Esophagus mucosa (tissue), 1 donor: ENCODE data around the gene LRPPRC. TPM values are rescaled to one million over a fixed set of nuclear protein-coding genes. Genes with fewer than 3 reads are reported as not detected.
"Not testable (repeated sequence)": the region's sequence is repeated elsewhere in the genome, so short reads cannot be mapped to it uniquely, and the experiment has no call there.

Source experiments
- ATAC-seq: fragments of 200-7000 bp; cut with Tn5 transposase; one replicate; pipeline ENCODE4 v1.9.1; 2020
- total RNA-seq: library from RNA; stranded (reverse); gene quantifications from one replicate; pipeline ENCODE4 v1.2.4, GENCODE V29; 2023
- donor health status: DM: yes; HTN: yes; CAD: no.

LRPPRC gene
- total RNA-seq, 1 donor from 2014 or later, result 59.9 TPM

DNA sequence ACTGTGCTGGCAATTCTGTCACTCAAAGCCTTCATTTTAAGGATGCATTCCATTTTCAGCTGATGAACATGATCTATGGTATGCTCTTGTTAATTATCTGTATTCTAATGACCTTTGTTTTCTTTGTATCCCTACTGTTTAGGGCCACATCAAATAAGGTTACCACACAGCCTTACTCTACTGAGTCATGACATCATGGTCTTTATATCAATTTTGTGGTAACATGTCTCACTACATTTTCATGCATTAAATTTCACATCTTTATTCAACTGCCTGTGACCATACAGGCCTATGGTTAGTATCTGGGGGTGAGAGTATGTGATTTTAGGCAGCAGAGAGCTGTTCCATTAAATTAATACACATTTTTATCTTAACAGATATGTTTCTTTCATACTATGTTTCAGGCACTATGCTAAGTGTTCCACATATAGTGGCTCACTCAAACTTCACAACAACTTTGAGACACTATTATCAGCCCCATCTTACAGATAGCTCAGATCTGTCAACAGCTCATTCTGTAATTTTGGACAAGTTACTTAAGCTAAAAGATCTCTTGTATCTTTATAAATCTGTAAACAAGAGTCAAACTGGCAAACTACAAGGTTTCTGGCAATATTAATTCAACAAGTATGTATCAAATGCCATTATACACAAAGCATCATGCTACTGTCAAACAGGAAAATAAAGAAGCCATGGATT, 18.0 kb downstream of the LRPPRC start:
- no peak for ATAC-seq

DNA sequence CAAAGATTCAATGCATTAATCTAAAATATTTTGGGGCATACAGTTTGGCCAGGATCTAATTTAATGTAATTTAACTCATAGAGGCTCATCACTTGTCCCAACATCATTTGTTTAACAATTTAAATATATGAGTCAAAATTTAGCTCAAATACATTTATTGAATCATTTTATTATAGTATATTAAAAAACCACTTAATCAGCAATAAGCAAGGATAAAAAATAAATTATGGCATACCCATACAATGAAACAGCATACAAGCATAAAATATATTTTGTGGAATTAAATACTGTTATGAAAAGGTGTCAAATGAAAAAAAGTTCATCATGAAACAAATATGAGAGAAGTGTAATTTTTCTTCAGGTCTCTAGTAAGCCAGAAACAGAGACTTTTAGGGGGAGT, 34.9 kb downstream of the LRPPRC start:
- no peak for ATAC-seq

DNA sequence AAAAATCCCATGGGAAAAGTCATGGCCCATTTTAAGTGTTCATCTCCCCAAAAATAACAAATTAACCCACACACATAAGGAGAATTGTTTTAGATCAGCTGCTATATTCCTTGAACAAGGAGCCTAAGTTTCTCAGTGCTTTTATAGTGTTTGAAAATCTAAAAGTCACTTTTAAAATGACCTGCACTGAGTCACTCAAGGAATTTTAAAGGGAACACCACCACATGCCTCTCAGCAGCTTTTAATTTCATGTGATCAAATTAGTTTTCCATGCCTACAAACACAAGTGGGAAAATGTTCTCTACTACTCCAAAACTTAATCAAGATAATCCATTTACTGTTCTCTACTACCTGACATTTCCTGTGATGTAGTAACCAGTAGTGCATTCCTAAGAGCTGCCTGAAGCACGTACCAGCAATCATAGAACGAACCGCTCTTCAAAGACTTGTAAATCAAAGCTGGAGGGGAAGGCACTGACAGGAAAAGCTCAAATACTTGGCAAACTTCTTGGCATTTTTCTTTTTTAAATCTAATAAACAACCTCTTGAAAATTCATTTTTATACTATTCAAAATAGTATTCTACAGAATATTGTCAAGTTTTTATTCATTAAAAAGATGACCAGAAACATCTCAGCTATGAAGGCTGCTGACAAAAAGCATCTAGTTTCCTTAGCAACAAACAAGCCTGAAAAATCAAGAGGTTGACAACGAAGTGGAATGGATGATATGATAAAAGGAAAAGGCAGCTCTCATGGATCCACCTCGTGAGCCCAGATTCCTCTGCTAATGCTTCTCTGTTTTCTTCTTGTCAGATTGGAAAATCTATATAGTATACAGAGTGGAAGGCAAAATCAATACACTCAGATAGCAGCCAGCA, 37.2 kb downstream of the LRPPRC start:
- no peak for ATAC-seq

DNA sequence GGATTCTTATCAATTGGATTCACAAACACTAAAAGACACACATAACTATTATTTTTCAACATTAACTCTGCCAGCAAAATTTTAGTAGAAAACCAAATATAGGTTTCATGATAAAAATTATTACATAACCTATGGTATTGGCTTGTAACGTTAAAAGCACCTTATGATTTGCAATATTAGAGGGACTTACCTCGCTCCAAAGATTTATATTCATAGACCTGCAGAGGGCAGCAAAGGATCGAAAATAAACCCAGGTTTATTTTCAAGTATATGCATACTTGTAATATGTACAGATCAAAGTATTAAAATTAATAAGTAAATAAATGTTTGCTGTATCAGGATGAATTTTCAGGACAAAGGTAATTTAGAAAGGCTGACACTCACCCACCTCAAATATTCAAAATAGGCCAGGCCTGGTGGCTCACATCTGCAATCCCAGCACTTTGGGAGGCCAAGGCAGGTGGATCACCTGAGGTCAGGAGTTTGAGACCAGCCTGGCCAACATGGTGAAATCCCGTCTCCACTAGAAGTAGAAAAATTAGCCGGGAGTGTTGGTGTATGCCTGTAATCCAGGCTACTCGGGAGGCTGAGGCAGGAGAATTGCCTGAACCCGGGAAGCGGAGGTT, 45.3 kb downstream of the LRPPRC start:
- no peak for ATAC-seq

DNA sequence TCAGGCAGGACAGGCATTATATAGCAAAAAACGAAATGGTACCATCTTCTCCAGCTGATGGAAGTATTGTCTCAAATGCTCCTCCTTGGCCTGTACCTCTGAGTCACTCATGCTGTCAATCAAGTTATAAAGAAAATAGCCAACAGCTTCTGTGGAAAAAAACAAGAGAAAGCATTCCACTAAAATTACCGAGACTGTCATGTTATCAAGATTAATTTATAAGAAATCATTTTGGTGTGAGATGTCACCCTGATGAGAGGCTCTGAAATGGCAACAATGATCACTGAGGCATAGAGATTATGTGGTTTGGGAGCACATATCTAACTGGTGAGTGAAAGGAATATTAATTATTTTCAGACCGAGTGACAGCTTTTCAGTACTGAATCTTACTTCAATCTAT, 47.4 kb downstream of the LRPPRC start:
- ATAC-seq, result no peak

DNA sequence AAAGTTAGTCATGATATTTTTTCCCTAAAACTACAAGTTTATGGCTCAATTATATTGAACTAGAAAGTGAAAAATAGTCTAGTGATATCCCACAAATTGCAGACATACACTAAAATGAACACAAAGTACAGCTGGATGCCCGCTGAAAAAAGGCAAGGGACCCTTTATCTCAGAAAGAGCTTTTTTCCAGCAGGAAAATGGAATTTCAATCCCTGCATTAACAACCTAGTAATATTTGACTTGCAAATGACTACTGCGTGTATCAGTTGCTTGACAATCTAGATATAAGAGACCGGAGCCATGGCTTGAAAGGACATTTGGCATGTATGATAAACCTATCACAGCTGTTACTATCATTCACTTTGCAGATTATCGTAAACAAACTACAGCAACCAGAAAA, 49.1 kb downstream of the LRPPRC start:
- no peak for ATAC-seq

DNA sequence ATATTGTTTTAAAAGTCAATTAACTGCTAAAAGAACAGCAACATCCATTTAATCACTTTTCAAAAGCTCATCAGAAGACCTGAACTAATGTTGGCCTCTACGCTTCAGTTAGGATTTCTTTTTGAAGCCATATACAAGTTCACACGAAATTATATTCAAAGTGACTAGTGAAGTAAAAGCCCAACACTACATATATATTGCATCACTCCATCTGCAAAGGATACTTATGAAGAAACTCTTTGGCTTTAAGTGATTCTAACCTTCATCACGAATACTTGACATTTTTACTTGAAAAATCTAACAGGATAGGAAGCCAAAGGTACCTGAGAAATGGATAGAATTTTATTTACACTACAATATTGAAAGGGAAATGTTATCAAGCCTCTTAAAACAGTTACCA, 50.4 kb downstream of the LRPPRC start:
- no peak for ATAC-seq

DNA sequence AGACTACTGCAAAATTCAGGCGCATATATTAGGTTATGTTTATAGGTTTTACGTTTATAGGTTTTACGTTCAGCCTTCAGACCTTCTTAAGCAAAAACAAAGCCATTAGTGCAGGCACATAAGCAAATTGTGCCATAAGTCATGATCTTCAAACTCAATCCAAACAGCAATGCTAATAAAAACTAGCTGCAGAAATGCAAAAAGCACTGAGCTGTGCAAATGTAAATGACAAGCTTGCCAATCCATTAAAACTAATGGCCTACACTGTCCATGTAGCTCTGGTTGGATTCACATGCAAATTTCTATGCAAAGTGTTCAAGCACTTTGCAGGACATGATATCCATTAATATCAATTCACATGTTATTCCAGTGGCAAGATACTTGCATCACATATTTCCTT, 50.9 kb downstream of the LRPPRC start:
- no peak for ATAC-seq

DNA sequence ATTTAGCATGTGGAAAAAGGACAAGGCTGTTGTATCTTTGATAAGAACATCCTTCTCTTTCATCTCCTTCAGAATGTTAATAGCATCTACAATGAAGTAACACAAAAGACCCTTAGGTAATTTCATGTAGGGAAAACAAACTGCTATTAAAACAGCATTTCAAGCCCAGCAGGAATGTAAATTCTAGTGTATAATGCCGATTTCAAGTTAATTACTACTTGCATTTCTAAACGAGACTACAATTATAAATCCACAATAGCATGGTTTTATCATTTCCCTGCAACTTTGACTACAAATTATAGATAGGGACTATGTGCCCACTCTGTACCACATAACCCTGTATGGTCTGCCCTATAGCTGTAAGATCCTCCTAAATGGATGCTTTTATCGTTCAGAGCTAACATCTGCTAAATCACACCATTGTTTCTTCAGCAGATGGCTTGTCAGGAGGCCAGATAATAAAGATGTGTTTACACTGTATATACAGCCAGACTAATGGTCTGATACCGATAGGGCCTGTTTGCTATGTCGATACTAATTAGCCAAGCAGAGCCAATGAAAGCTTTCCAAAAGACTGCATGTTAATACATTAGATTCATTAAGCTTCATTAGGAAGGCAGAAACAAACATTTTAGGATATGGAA, 51.9 kb downstream of the LRPPRC start:
- ATAC-seq, result no peak

DNA sequence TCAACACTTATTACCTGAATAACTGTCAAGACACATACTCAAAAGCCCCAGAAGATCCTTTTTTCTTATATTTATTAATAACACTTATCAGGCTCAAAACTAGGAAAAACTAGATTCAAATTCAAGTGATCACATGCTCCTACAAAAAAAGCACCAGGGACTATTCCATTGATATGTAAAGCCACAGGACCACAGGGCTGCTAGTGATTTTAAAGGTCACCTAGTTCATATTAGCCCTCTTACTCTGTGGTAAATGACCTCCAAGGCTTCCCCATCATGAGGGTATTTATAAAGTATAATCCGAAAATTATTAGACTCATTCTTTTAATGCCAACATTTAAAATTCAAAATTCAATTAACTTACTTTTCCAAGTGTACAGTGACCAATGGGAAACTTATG, 52.5 kb downstream of the LRPPRC start:
- no peak for ATAC-seq

DNA sequence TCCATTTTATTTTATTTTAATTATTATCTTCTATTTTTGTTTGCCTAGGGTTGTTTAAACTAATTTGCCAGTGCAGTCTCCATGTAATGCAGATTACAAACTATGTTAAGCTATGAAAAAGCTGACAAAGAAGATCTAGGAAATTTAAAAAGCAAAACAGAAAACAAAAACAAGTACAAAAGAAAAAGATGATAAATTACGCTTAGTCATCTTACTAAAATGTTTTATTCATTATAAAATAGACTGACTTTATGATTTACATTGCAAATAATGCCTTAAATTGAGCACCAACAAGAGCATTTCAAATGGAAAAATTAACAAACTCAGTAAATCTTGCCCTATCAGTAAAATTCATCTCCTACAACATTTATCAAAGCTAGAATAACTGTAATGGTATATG, 52.9 kb downstream of the LRPPRC start:
- ATAC-seq, result no peak

DNA sequence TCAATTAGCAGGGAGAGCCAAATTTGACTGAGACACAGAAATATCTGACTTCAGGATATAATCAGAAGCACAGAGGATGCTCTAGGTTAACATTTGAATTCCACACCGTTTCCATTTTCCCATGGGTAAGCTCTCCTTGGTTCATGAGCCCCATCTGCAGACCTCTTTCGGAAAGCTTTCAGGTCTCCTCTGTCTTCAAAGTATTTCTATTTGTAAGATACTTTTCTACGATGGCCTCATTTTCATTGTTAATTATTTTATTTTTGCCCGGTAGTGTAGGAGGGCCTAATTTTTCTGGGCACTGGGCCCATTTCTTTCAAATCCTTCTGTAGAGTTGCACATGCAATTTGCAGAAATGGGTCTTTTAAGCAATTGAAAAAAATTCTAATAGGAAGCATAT, 53.8 kb downstream of the LRPPRC start:
- no peak for ATAC-seq

DNA sequence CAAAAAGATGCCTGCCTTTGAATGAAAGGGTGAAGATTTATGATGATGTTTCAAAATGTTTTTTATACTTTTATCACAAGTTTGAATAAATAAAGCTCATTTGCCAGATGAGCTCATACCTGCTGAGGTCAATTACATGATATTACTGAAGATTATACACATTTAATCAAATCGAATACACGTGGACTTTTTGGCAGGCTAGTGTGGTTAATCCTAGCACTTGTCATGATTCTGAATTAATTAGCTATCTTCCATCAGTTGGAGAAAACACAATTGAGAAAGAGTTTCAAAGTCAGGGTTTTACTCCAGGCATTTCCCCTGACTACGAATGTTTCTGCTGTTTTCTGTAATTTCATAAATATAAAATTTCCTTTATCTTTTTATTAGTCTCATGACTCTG, 54.4 kb downstream of the LRPPRC start:
- ATAC-seq, result no peak

DNA sequence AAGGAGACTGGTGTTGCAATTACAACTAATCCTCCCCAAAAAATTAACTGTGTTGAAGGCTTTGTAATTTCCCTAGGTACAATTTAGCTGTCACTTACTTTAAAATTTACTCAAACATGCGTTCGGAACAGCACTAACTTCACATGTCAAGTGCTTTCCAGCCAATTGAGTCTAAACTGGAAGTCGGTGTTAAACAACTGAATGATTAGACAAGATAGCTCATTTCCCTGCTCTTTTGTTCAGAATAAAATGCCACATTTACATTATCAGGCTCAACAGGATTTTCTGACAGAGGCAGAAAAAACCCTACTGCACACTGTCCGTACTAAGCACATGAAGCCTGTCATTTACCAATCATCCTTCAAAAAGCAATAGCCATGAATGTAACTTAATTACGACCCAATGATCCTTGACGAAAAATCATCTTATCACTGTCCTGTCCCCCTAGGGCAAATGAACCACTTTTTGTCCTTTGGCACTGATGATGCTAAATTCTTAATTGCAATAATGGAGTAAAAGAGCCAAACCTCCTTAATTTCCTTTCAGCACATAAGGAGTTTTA, 56.0 kb downstream of the LRPPRC start:
- no peak for ATAC-seq

DNA sequence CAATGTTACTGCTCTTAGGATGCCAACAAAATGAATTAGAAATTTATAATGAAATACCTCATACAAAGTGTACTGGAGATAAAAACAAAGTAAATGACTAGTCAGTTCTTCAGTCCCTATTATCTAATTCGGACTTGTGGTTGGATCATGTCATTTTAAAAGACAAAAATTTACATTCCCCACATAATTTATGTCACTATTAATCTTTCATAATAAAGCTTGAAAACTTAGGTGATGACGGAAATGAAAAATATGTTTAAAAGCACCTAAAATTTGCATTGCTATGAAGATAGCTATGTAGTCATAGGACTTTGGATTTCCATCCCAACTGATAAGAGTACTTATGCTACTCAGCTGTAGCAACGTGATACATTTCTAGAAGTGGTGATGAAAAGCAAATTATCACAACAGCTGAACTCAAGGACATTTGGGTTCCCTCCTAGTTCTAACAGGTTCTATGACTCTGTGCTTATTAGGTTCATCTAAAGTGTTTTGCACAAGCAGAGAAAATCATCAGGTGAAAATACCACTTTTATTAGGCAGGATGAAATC, 58.4 kb downstream of the LRPPRC start:
- ATAC-seq, result no peak

DNA sequence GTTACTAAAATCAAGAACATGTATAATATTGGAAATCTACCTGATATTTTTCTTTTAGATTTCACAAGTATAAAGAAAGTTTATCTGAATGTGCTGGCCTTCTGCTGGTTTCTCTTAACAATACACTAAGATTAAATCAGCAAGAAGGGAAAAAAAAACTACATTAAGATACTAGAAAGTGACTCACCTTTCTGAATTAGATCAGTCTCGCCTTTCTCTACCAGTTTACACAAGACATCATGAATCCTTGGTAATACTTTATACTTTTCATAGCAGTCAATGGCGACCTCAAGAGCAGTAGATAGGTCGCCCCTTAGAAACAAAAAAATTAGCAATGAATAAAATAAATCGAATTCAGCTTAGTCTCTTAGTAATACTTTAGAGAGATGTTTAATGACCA, 61.2 kb downstream of the LRPPRC start:
- ATAC-seq, result no peak

DNA sequence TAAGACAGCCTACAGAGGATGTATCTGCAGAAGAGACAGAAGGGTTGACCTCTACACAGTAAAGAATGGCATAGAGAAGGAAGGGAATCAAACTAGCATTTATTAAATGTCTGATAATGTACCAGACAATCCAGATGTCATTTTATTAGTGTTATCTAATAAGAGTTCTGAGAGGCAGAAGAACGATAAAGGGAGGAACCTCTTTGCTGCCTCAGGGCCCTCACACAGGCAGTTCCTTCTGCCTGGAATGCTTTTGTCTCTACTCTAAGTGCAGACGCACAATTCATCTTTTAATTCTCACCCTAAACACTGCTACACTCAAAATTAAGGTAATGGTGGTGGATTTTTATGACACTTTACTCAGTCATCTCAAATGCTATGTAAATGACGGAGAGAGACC, 64.5 kb downstream of the LRPPRC start:
- no peak for ATAC-seq

DNA sequence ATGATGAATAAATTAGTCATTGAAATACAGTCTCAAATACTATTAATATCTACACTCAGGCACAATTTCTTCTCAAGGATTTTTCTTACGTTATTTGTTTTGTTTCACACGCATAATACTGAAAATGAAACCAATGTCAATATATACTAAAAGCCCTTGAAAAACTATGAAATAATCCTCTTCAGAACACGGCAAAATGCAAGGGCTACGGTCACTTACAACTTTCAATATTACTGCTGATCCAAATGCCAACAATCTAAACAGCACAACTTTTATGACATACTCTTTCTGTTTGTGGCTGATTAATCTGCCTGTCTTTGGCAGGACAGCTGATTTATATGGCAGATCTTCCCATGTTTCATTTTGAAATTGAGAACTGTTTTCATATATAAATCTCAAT, 68.3 kb downstream of the LRPPRC start:
- ATAC-seq, result no peak

DNA sequence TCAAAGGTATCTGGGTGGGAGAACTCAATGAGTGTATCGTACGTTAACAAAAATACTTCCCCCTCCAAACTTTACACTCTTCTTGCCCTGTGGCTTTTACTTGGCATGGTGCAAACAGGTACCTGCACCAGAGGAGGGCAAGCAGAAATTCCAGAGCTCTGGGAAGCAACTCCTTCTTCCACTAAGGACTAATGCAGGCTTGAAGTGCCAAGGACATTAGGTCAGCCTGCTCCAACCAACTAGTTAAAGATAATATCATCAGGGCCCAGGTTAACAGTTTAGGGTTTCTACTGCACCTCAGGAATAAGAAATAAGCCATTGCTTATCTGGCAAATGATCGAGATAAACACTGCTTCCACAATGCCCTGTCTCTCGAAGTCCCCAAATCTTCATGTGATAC, 70.4 kb downstream of the LRPPRC start:
- no peak for ATAC-seq

DNA sequence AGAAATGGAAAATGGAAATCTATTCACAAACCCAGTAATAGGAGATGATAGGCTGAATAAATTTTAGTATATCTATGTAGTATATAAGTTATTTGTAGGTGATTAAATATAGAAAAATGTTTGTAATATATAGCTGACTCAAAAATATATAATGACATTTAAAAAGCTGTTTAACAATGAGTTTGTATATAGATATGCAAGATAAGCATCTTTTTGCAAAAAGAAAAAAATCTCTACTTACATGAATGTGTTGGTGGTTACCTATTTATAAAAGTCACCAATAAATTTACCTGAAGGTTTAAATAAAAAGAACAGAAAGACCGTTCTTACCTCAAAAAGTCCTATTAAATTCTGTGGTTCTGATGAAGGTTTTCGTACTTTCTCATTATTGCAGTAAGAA, 71.3 kb downstream of the LRPPRC start:
- no peak for ATAC-seq

DNA sequence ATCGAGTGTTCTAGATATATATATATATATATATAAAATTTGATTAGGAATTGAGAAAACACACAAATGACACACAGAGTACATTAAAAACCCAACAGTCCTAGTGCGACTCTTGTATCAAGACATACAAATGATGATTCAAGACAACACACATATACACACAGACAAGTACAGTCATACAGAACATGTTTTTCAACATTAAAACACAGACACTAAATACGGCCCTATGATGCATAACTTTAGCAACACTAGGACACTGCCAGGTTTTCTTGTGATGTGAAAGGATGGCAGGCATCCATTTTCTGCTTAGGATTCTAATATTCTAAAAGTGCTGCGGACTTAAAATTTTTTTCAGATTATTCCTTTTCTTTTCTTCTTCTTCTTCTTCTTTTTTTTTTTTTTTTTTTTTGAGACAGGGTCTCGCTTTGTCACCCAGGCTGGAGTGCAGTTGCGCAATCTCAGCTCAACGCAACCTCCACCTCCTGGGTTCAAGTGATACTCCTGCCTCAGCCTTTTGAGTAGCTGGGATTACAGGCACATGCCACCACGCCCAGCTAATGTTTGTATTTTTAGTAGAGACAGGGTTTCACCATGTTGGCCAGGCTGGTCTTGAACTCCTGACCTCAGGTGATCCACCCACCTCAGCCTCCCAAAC, 84.5 kb downstream of the LRPPRC start:
- not testable (repeated sequence) for ATAC-seq
